Vagina (tissue), 2 donors: ENCODE results near the gene TMEM45A.

Experiments
- POLR2A ChIP-seq, 2 donors: fragments of 450-650 bp; IDR thresholded peaks; one replicate each; pipeline ENCODE4 v1.6.1; 2017; ENCODE audit warnings: antibody characterized with exemption in 2 of 2, mild to moderate bottlenecking in 2 of 2, moderate library complexity in 2 of 2
- POLR2AphosphoS5 ChIP-seq, 2 donors: sonication (generic); formaldehyde crosslinking; IDR thresholded peaks; one replicate each; pipeline ENCODE4 v1.9.0; 2017; ENCODE audit warnings: antibody characterized with exemption in 2 of 2, mild to moderate bottlenecking in 2 of 2, low read depth in 1 of 2; ENCODE audit not compliant: insufficient read depth in 1 of 2
- TF ChIP-seq, protein P1 (sequence below), 3 experiments: fragments of 450-650 bp in 2 of 3; fragments of 200-600 bp in 1 of 3; sonication (generic) in 1 of 3; IDR thresholded peaks; one replicate each; pipeline ENCODE4 v1.5.1; 2017 to 2019; ENCODE audit warnings: antibody characterized with exemption in 3 of 3, mild to moderate bottlenecking in 2 of 3, moderate library complexity in 2 of 3

DNA sequence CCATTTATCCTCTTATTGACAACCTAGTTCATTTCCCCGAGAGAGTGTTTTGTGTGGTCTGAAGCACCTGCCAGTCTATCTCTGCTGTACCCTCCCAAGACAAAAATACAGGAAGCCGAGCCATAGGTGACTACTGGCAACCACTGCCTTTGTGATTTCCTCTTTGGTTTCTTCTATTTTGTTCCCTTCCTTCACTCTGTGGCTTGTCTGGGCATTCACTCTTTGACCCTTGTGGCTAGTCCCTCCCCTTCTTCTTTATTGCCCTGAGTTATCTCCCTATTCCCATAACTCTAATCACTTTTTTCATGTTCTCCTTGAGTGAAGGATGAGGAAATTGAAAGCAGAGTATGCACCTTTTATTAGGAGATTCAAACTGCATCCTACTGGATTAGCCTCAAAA, 116.9 kb downstream of the TMEM45A start, which contains the start of gene ADGRG7:
- TF ChIP-seq, protein P1, sequence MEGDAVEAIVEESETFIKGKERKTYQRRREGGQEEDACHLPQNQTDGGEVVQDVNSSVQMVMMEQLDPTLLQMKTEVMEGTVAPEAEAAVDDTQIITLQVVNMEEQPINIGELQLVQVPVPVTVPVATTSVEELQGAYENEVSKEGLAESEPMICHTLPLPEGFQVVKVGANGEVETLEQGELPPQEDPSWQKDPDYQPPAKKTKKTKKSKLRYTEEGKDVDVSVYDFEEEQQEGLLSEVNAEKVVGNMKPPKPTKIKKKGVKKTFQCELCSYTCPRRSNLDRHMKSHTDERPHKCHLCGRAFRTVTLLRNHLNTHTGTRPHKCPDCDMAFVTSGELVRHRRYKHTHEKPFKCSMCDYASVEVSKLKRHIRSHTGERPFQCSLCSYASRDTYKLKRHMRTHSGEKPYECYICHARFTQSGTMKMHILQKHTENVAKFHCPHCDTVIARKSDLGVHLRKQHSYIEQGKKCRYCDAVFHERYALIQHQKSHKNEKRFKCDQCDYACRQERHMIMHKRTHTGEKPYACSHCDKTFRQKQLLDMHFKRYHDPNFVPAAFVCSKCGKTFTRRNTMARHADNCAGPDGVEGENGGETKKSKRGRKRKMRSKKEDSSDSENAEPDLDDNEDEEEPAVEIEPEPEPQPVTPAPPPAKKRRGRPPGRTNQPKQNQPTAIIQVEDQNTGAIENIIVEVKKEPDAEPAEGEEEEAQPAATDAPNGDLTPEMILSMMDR (IDR thresholded peaks at IDR 0.05), result no peak
- no peak for TF ChIP-seq POLR2A (IDR thresholded peaks at IDR 0.05)
- no peak for TF ChIP-seq POLR2AphosphoS5 (IDR thresholded peaks at IDR 0.05; ENCODE audit: insufficient read depth in 1 of 2, low read depth in 1 of 2)
